B cell (primary cell): Measurements from ENCODE around the gene MAGI2. TPM values are rescaled to one million over a fixed set of nuclear protein-coding genes. Genes with fewer than 3 reads are reported as not detected.

Source experiments
- ATAC-seq: fragments of 200-7000 bp; cut with Tn5 transposase; one replicate; pipeline ENCODE4 v1.10.0; 2021; ENCODE audit warnings: low read depth, mild to moderate bottlenecking, moderate number of reproducible peaks, moderate library complexity
- CTCF ChIA-PET: fragments of 350-600 bp; sonication (Branson Sonifier 250); formaldehyde crosslinking; loops from one replicate; lab custom pipeline; 2021; ENCODE audit warnings: antibody characterized with exemption, inconsistent platforms; lab: Charles Lee
- POLR2A ChIA-PET: fragments of 350-600 bp; sonication (Branson Sonifier 250); formaldehyde crosslinking; loops from one replicate; lab custom pipeline; 2021; ENCODE audit warnings: antibody characterized with exemption; lab: Charles Lee
- DNase-seq: peaks from one replicate; pipeline ENCODE4 v3.0.0; 2013
- H2AFZ ChIP-seq: 2 replicates; pipeline ENCODE4 v1.6.1; 2012; ENCODE audit warnings: mild to moderate bottlenecking, low read depth, low read length; ENCODE audit not compliant: insufficient read depth, poor library complexity, severe bottlenecking
- H3K27ac ChIP-seq, 2 donors: 1 replicate in 1 of 2; 2 replicates in 1 of 2; pipeline ENCODE4 v1.5.1; 2012 to 2013; ENCODE audit warnings: low read length in 2 of 2, mild to moderate bottlenecking in 2 of 2, moderate library complexity in 1 of 2
- H3K27me3 ChIP-seq, 4 experiments: fragments of 200-600 bp in 1 of 4; sonication (generic) in 1 of 4; replicated peaks in 1 of 4; 1 replicate in 2 of 4; 2 replicates in 2 of 4; pipeline versions ENCODE4 v1.6.1 to v1.7.0; 2013 to 2016; ENCODE audit warnings: low read length in 3 of 4, mild to moderate bottlenecking in 2 of 4, mixed read lengths in 1 of 4, moderate library complexity in 1 of 4; ENCODE audit not compliant: insufficient read depth in 4 of 4, control insufficient read depth in 3 of 4; ENCODE audit errors: control extremely low read depth in 1 of 4
- H3K36me3 ChIP-seq, 2 experiments: replicated peaks in 1 of 2; 1 replicate in 1 of 2; 2 replicates in 1 of 2; pipeline versions ENCODE4 v1.6.1 to v1.7.1; 2013; ENCODE audit warnings: low read length in 1 of 2; ENCODE audit not compliant: insufficient read depth in 2 of 2, control insufficient read depth in 1 of 2; ENCODE audit errors: control extremely low read depth in 1 of 2, extremely low read depth in 1 of 2
- H3K4me1 ChIP-seq, 2 donors: fragments of 200-600 bp in 1 of 2; sonication (generic) in 1 of 2; 1 replicate in 1 of 2; 2 replicates in 1 of 2; pipeline versions ENCODE4 v1.5.1 to v1.6.1; 2013 to 2017; ENCODE audit warnings: low read length in 2 of 2; ENCODE audit not compliant: control insufficient read depth in 2 of 2, insufficient read depth in 2 of 2
- H3K4me2 ChIP-seq: replicated peaks from 2 replicates; pipeline ENCODE3; 2012; ENCODE audit warnings: mild to moderate bottlenecking, low read depth, low read length; ENCODE audit not compliant: poor library complexity, severe bottlenecking
- H3K4me3 ChIP-seq, 5 experiments: fragments of 200-600 bp in 1 of 5; sonication (generic) in 1 of 5; 1 replicate in 3 of 5; 2 replicates in 2 of 5; pipeline versions ENCODE4 v1.5.1 to v1.7.0; 2011 to 2016; ENCODE audit warnings: low read length in 4 of 5, mild to moderate bottlenecking in 4 of 5, low read depth in 2 of 5, control low read depth in 1 of 5, moderate library complexity in 1 of 5; ENCODE audit not compliant: insufficient read depth in 1 of 5; ENCODE audit errors: control extremely low read depth in 1 of 5, extremely low read depth in 1 of 5
- H3K79me2 ChIP-seq: fragments of 200-600 bp; sonication (generic); one replicate; pipeline ENCODE4 v1.6.0; 2016; ENCODE audit warnings: low read length; ENCODE audit not compliant: control insufficient read depth, insufficient read depth
- H3K9ac ChIP-seq: fragments of 200-600 bp; sonication (generic); 2 replicates; pipeline ENCODE4 v1.6.1; 2017; ENCODE audit warnings: mild to moderate bottlenecking, low read length, moderate library complexity
- H3K9me3 ChIP-seq, 3 donors: one replicate each; pipeline versions ENCODE4 v1.6.1 to v1.7.1; 2013; ENCODE audit warnings: low read length in 2 of 3; ENCODE audit not compliant: control insufficient read depth in 2 of 3, insufficient read depth in 1 of 3; ENCODE audit errors: control extremely low read depth in 1 of 3
- H4K20me1 ChIP-seq: 2 replicates; pipeline ENCODE4 v1.6.0; 2012; ENCODE audit warnings: mild to moderate bottlenecking, low read length; ENCODE audit not compliant: insufficient read depth, control insufficient read depth, poor library complexity, severe bottlenecking
- H3K27ac Mint-ChIP-seq: one replicate; pipeline ENCODE4 v1.8.0; 2021; ENCODE audit warnings: mixed read lengths
- H3K27me3 Mint-ChIP-seq: one replicate; pipeline ENCODE4 v1.8.0; 2021; ENCODE audit warnings: mixed read lengths
- H3K4me1 Mint-ChIP-seq: one replicate; pipeline ENCODE4 v1.8.0; 2021; ENCODE audit warnings: mixed read lengths
- H3K4me3 Mint-ChIP-seq: one replicate; pipeline ENCODE4 v1.8.0; 2021; ENCODE audit warnings: mixed read lengths
- H3K9me3 Mint-ChIP-seq: one replicate; pipeline ENCODE4 v1.8.0; 2022; ENCODE audit warnings: mixed read lengths; ENCODE audit not compliant: insufficient read depth
- CTCF ChIP-seq: fragments of 200-600 bp; IDR thresholded peaks from one replicate; pipeline ENCODE4 v1.8.0; 2022; ENCODE audit warnings: antibody characterized with exemption, mild to moderate bottlenecking
- EZH2 ChIP-seq: IDR thresholded peaks from 2 replicates; pipeline ENCODE4 v1.6.1; 2012; ENCODE audit warnings: borderline replicate concordance, low read depth, mild to moderate bottlenecking, moderate library complexity, low read length; ENCODE audit not compliant: insufficient read depth, poor library complexity, severe bottlenecking
- WGBS: methylation state at CpG from one replicate; pipeline ENCODE4 v1.1.5; 2013; ENCODE audit warnings: missing lambda C conversion rate; ENCODE audit not compliant: insufficient coverage; 5-methylcytosine and 5-hydroxymethylcytosine counted together
- intact Hi-C: fragments of 100-400 bp; cut with micrococcal nuclease; formaldehyde crosslinking; loops from one replicate; pipeline ENCODE4 v1.10.0; 2022
- polyA plus RNA-seq: library from polyadenylated mRNA; depleted of rRNA; stranded (reverse); fragments of >200 nt; gene quantifications from 2 replicates; pipeline ENCODE4 v1.2.3, GENCODE V29; 2012
- total RNA-seq, 2 donors: library from RNA; stranded (reverse); fragments of 120-200 nt in 1 of 2; gene quantifications; 1 replicate in 1 of 2; 2 replicates in 1 of 2; pipeline versions ENCODE4 v1.2.3 to v1.2.4, GENCODE V29; 2013 to 2022

MAGI2 gene
- total and polyA plus RNA-seq, 2 donors (not counting 1 experiment from before 2014, with no cell fraction given), result 0.16 to 0.64 TPM

GRCh38 chr7:79300573-79300972, 152.9 kb downstream of the MAGI2 start:
- Mint-ChIP-seq H3K27ac (no peak overlapping the region), H3K4me1 (no peaks in the 10 kb centered on the region), H3K9me3 (no peaks in the 10 kb centered on the region), H3K4me3 (no peak overlapping the region), H3K27me3 (no peaks in the 10 kb centered on the region)
- no peak for TF ChIP-seq CTCF
- no peak for TF ChIP-seq EZH2
- H3K4me3 ChIP-seq, result no peak overlapping the region
- no peaks in the 10 kb centered on the region for H3K36me3 ChIP-seq
- DNase-seq (no peak), ATAC-seq (no peak)
- no peak overlapping the region for H3K4me2 ChIP-seq
- POLR2A ChIA-PET, result no interaction called here
- H4K20me1 ChIP-seq, result no peaks in the 10 kb centered on the region
- H3K27ac ChIP-seq, result no peak overlapping the region
- no peaks in the 10 kb centered on the region for H3K4me1 ChIP-seq
- peaks cover 0 to 8% (median 0%) of the 10 kb centered on the region in 3 donors for H3K9me3 ChIP-seq
- H3K9ac ChIP-seq, result no peak overlapping the region
- CTCF ChIA-PET, result no interaction called here
- no peaks in the 10 kb centered on the region for H3K27me3 ChIP-seq
- intact Hi-C loops, result no loop called here
- H2AFZ ChIP-seq, result no peak overlapping the region
- H3K79me2 ChIP-seq, result no peaks in the 10 kb centered on the region

- Histone ChIP-seq H3K9ac (no peak overlapping the region), H3K36me3 (no peaks in the 10 kb centered on the region), H3K27me3 (no peaks in the 10 kb centered on the region), H3K79me2 (no peaks in the 10 kb centered on the region), H3K9me3 (peaks cover 0 to 8% (median 0%) of the 10 kb centered on the region in 3 donors), H3K27ac (no peak overlapping the region), H4K20me1 (no peaks in the 10 kb centered on the region), H3K4me2 (no peak overlapping the region), H2AFZ (no peak overlapping the region), H3K4me1 (no peaks in the 10 kb centered on the region), H3K4me3 (no peak overlapping the region)
- DNase-seq (no peak), ATAC-seq (no peak)
- intact Hi-C loops, result no loop called here
- ChIA-PET CTCF (no interaction called here), POLR2A (no interaction called here)
- TF ChIP-seq EZH2, result no peak
- TF ChIP-seq CTCF, result peak; percentile 26
- Mint-ChIP-seq H3K9me3 (no peaks in the 10 kb centered on the region), H3K27ac (no peak overlapping the region), H3K4me1 (no peaks in the 10 kb centered on the region), H3K4me3 (no peak overlapping the region), H3K27me3 (no peaks in the 10 kb centered on the region)
- no CpG with 5 or more reads among the region's 3 CpGs for WGBS
These were observed 155.2 kb downstream of the MAGI2 start for GRCh38 chr7:79298145-79298760.
